ENCODE data around the gene ANKRD2.
"Not testable (repeated sequence)": the region's sequence is repeated elsewhere in the genome, so short reads cannot be mapped to it uniquely, and the experiment has no call there.

ANKRD2 gene

GRCh38 chr10:97547962-97548361, 24.6 kb upstream of the ANKRD2 start:
- DNase-seq, result no peak

GRCh38 chr10:97548828-97549455, 23.6 kb upstream of the ANKRD2 start:
- DNase-seq, result no peak

DNA sequence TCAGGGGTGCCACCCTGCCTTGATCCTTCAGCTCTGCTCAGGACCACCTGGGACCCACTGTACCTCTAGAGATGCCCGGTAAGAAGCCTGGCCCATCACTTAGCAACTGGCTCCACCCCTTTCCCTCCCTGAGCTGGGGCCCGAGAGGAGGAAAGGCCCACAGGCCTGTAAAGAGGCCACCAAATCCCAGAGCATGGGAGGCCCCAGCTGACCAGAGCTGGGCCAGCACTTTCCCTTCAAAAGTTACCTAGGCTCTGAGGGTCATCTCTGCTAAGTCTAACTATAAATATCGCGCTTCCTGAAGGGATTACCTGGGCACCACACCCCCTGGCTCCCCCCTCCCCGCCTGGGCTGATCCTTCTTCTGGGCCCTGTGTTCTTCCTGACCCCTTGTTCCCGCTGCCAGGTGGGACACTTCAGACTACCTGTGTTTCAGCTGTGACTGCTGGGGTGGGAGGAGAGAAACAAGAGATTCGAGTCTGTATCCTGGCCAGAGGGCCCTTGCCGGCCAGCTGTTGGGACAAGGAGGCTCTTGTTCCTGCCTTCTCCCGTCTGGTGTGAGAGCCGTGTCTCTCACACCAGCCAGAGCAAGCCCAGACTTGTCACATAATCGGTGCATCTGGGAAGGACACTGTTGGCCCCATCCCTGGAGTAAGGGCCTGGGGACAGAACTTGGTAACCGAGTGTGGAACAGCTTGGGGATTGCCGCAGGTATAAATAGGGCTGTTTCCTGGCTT, 22.8 kb upstream of the ANKRD2 start:
- DNase-seq, result no peak

GRCh38 chr10:97550336-97551149, 22.0 kb upstream of the ANKRD2 start:
- no peak for DNase-seq

DNA sequence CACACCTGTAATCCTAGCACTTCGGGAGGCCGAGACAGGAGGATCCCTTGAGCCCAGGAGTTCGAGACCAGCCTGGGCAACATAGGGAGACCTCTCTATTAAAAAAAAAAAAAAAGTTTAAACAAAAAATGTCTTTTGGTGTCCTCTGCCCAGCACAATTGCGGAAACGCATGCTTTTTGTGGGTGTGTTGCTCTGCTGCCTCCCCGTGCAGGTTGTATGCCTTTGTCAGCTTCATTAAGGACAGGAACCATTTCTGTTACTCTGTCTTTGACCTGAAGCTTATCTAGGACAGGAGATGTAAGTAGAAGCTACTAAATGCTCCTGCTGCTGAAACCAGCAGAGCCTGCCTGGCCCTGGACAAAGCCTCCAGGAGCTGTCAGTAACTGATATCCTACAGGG, 21.3 kb upstream of the ANKRD2 start:
- DNase-seq, result no peak

GRCh38 chr10:97553575-97554031, 19.0 kb upstream of the ANKRD2 start:
- DNase-seq, result no peak

DNA sequence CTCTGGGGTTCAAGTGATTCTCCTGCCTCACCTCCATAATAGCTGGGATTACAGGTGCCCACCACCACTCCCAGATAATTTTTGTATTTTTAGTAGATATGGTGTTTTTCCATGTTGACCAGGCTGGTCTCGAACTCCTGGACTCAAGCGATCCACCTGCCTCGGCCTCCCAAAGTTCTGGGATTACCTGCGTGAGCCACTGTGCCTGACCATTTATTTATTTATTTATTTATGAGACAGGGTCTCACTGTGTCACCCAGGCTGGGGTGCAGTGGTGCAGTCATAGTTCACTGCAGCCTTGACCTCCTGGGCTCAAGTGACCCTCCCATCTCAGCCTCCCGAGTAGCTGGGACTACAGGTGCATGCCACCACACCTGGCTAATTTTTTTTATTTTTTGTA, 18.2 kb upstream of the ANKRD2 start:
- DNase-seq, result not testable (repeated sequence)

- not testable (repeated sequence) for DNase-seq
Measured at GRCh38 chr10:97555541-97555940, 17.0 kb upstream of the ANKRD2 start.

DNA sequence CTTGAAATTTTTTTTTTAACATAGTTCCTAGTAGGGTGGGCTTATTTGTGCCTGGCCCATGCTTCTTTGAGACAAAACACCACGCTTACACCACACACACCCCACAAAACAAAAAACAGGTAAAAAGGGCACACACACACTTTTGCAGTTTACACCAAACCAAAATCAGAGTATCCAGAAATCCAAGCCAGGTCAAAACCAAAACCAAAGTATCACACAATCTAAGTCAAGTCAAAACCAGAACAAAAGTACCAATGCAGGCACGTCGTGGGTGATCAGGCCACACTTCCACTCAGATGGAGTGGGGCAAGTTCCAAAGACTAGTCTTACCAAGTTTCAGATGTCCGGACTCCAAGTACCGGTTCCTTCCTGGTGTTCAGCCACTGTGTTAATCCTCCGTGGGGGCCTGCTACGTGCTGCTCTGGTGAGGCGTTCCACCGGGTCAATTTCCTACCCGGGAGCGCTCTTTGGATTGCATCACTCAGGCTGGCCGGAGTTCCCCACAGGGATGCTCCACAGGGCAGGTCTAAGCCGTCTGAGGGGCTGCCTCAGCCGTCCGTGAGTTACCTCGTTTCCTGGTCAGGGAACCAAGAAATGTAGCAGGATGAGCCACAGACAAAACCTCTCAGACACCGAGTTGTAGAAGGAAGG, 11.7 kb upstream of the ANKRD2 start:
- not testable (repeated sequence) for DNase-seq

DNA sequence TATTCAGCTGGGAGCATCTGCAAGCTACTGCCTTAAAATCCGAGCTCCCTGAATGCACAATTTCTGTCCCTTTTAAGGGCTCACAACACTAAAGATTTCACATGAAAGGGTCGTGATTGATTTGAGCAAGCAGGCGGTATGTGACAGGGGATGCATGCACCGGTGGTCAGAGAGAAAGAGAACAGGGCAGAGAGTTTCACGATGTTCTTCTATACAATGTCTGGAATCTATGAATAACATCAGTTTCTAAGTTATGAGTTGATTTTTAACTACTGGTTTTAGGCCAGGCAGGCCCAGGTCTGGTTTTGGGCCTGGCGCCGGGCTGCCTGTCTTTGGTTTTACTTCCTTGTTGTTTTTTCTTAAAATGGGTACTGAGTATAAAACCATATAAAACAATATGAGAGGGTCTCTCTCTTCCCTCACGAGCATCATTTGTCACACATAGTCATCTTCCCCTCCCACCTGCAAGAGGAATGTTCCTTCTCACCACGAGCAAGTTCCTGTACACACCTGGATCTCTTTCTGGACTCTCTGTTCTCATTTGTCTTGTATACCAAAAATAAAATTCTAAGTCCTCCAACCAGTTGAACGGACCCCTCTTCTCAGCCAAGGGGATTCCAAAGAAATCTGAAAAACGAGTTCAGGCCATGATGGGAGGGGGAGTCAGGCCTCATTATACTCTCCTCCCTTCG, 11.0 kb upstream of the ANKRD2 start:
- not testable (repeated sequence) for DNase-seq

DNA sequence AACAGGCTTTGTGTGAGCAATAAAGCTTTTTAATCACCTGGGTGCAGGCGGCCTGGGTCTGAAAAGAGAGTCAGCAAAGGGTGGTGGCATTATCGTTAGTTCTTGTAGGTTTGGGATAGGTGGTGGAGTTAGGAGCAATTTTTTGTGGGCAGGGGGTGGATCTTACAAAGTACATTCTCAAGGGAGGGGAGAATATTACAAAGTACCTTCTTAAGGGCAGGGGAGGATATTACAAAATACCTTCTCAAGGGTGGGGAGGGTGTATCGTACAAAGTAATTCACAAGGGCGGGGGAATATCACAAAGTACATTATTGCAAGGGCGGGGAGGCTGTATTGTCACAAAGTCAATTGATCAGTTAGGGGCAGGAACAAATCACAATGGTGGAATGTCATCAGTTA, 10.2 kb upstream of the ANKRD2 start:
- not testable (repeated sequence) for DNase-seq

DNA sequence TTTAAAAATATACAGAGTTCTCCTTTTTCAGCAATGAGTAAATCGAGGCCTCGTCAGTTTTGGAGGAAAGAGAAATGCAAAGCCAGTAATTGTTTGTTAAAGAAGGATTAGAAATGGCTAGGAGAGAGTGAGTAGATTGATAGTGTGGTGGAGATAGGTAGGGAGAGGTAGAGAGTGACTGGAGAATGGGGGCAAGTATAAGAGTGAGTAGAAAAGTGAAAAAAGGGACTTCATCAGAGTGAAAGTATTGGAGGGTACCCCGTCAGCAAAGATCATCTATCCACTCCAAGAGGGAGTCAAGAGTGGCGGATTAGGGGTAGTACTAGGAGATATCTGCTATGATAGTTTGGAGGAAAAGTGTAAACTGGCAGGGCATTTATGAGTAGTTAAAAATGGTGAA, 9.2 kb upstream of the ANKRD2 start:
- DNase-seq, result no peak

DNA sequence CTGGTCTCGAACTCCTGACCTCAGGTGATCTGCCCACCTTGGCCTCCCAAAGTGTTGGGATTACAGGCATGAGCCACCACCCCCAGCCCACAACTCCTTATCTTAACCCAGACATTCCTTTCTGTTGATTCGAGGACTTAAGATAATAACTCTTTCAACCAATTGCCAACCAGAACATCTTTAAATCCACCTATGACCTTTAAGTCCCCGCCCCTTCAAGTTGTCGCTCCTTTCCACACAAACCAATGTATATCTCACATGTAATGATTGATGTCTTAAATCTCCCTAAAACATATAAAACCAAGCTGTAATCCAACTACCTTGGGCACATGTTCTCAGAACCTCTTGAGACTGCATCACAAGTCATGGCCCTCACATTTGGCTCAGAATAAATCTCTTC, 7.8 kb upstream of the ANKRD2 start:
- no peak for DNase-seq

DNA sequence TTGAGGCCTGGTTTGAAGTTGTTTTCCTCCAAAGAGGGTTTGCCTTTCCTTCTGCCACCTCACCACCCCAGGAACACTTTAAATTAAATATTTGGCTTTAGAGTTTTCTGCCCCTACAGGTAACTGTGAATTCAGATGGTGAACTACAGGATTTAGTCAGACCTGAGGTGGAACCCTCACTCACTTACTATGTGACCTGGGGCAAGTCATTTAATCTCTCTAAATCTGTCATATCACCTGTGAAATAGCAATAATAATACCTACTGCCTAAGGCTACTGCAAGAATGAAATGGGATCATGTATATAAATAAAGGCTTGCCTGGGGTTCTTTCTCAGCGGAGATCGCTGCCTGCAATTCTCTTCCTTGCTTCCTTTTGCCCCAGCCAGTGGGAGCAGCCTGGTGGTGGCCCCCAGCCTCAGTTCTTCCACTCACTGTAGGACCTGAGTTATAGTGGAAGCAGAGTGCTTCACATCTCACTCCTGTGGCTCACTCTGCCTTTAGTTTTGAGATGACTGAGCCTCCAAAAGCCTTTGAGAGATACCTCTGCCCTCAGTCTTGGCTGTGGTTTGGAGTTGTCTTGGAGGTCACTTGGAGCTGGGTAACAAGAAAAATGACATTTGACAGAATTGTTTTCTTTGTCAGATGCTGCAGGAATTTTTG, 6.1 kb upstream of the ANKRD2 start:
- no peak for DNase-seq

GRCh38 chr10:97567891-97568290, 4.7 kb upstream of the ANKRD2 start:
- DNase-seq, result no peak

- no peak for DNase-seq
Measured at GRCh38 chr10:97570146-97570788, 2.3 kb upstream of the ANKRD2 start.

GRCh38 chr10:97570789-97571471, 1.6 kb upstream of the ANKRD2 start:
- no peak for DNase-seq

DNA sequence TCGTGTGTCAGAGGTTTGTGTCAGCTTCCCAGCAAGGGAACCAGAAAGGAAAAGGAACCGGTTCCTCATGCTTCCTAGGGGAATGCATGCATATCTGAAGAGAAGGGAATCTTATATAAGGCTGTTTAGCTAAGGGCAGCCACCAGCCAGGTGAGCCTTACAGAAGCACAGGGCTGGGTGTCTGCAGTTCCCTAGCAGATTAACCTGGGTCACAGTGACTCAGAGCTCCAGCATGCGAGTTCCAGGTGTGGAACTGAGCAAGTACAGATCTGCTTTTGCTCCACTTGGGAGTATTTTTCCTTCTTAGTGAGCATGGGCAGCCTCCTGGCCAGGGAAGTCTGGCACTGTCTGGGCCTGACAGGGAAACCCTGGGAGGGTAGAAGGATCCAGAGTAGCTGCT, 957 bp upstream of the ANKRD2 start:
- DNase-seq, result no peak

- DNase-seq, result no peak
Measured at GRCh38 chr10:97573021-97573420, 442 bp downstream of the ANKRD2 start.

DNA sequence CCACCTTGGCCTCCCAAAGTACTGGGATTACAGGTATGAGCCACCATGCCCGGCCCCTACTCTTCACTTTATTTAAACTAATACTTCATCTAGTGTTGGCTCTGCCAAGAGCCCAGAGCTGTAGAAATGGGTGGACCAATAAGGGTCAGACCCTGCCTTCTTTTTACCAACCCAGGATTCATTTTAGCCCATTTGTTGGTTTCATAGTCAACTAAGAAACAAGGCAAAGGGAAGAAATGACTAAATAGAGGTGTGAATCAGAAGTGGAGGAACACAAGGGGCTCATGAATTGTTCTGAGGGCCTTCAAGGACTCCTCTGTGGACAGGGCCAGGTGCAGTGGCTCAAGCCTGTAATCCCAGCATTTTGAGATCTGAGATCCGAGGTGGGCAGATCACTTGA, 1.1 kb downstream of the ANKRD2 start:
- no peak for DNase-seq

Measured in COR-L47 (cell line).